NCI-H226 (cell line): ENCODE results near the gene CPNE5.

ENCODE experiments used
- DNase-seq: peaks from one replicate; pipeline ENCODE4 v3.0.0-alpha.2; 2015

The CPNE5 gene

DNA sequence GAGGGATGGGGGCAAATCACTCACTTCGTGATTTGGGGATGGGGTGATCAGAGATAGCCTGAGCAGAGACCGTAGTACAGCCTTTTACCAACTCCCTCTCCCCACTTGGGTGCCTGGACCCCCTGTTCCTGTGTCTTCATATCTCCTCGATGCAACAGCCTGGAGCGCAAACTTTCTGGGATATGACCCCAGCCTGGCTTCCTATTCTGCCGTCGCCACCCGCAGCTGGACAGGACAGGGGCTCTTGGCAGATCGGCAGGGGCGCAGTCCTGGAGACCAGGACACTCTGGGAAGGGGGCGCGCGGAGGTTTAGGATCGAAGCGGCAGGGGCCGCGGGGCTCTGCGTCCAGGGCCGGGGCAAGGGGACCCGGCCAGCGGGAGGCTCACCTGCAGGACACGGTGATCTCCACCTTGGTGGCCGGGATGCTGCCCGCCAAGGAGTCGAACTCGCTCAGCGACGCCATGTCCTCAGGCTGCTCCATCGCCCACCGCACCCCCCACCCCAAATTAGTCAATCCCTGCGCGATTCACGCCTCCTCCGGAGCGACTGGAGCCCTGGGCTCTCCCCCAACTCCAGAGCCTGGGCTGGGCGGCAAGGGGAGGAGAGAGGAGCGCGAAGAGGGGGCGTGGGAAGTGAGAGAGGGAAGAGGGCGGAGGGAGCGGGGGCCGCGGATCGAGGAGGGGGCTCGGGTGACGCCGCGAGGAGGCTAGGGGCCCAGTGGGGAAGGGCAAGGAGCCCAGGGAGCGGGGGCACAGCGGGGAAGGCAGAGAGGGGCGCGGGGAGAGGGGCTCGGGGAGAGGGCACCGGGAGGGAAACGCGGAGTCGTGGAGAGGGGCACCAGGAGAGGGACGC lies at the start of gene CPNE5:
Gene CPNE5, minus strand, starts transcription at position 549 of the 853 bp plus-strand sequence. Its CDS starts 67 bp downstream, at position 482.
- DNase-seq: no peak

DNA sequence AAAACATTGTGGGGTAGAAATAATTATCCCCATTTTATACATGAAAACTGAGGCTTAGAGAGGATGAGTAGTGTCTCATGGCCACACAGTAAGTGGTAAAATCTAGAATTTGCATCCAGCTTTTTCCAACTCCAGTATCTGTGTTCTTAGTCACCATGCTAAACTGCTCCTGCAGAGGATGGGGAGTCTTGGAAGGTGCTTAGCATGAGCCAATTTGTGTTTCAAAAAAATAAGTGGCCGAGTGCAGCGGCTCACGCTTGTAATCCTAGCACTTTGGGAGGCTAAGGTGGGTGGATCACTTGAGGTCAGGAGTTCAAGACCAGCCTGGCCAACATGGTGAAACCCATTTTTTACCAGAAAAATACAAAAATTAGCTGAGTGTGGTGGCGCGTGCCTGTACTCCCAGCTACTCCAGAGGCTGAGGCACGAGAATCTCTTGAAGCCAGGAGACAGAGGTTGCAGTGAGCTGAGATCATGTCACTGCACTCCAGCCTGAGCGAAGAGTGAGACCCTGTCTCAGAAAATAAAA lies 48.9 kb upstream of the CPNE5 start:
- DNase-seq: no peak

DNA sequence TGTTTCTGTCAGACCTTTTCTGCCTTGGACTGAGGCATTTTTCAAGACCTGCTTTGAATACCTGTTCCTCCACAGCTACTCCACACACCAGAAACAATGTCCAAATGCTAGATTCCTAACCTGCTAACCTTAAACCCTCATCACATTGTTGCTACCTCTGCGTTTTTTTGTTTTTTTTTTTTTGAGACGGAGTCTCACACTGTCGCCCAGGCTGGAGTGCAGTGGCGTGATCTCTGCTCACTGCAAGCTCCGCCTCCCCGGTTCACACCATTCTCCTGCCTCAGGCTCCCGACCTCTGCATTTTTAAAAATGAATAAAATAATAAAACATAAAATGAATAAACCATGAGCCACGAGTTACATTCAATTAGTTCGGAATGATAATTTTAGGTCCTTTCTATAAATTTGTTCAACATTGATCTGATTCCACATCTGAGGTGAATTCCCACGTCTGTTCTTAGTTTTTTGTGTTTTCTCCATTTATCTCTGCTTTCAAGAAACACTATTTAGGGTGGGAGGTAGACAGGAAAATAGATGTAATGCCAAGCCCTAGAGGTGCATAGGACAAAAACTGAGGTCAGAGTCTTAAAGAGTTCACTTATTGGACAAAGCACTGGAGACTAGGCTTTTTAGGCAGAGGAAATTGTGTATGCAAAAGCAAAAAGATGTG lies 47.8 kb upstream of the CPNE5 start:
- no peak for DNase-seq

DNA sequence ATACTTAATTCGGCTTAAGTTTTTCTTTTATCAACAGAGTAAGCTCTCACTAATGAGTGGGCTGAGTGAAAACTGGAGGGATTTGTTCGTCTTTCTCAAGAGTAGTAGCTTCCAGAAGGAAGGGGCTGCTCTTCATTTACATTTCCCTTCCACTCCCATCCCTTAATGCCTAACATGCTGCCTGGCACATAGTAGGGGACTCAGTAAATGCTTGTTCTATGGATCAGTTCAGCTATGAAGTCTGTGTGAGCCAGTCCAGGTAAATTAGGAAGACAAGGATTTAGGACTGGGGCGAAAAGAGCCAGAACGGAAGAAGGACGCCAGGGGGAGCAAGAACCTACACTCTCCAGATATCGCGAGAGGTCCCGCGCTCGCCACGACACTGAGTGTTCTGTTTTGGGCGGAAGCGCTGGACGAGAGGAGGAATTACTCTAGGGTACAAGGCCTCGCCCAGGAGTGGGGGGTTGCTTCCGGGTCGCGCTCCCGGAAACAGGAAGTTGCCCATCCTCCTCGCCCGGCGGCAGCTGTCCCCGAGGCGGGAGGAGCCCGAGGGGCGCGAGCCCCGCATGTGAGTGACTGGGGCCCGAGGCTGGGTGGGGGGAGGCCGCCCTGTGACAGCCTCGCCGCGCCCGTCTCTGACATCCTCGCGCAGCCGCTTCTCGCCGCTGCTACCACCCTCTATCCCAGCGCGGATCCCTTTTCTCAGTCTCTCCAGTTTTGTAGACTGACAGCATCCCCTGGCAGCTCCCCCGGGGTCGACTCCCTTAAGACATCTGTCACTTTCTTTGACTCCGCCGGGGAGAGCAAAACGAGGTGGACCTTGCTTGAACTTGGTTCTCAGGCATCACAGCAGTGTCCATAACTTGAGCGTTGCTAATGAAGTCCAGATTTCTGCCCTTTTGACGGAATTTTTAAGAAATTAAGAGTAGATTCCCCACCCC lies 46.5 kb upstream of the CPNE5 start, which contains the start of gene C6orf89:
Gene C6orf89, plus strand, starts transcription at position 492 of the 941 bp plus-strand sequence. CDS start 13,493 bp downstream, outside the sequence.
- DNase-seq: peak; percentile 93

DNA sequence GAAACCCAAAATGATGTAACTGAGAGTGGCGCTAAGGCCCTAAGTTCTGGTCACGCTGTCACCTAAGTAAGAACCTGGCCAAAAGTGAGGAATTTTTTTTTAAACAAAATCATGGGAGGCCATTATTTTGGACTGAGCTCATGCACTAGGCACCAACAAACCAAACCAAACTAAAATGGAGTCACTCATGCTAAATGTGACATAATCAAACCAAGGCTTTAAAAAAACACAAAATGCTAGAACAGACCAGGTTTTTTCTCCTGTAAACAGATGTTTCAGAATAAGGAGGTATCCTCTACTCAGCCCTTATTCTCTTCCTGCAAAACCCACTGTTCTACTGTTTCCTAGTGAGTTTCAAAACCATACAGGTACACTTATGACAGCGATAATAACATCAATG lies 45.4 kb upstream of the CPNE5 start:
- no peak for DNase-seq

DNA sequence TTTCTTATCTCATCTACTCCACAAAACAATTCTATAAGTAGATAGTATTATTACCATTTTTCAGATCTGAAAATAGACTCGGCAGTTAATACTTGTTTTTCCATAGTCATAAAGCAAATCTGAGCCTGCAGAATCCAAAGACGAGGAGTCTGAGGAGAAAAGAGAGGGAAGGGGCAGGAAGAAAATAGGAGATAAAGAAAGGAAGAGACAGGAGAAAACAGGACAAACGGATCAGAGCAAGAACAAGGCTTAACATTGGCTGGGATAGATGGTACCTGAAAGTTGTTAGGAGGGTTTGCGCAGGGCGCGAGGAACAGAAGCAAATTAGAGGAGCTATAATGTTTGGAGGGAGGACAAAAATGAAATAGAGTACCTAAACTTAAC lies 36.0 kb upstream of the CPNE5 start:
- DNase-seq: no peak

DNA sequence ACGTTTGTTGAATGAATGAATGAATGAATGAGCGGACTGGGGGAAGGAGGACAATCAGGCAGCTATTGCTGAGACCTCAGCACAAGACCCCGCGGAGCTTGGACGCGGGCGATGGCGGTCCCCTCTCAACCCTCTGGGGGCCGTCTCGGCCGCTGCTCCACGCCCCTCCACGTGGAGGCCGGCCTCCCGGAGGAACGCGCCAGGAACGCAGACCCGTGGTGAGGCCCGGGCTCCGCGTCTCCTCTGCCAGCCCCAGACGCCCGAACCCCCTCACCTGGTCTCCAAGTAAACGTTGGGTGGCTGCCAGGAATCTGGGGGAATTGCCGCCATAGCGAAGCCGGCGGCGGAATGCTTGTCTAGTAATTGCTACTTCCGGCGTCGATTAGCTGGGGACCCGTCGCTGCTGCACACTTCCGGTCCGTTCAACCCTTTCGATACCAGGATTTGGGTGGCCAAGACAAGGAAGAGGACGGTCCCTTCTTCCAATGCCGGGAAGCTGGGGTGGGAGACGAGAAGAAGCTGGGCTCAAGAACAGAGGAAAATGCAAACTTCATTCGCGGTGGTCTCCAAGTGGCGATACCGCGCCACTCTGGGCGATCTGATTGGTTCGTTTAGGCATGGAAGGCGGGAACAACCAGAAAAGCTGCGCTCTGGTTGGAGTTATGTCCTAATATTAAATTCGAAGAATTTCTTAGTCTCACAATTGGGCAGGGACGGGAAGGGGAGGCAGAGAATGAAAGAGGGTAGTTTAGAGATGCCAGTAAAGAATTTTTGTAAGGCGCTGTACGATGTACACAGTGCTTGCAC lies 35.4 kb upstream of the CPNE5 start, which contains the start of gene PPIL1:
Gene PPIL1, minus strand, starts transcription at position 361 of the 807 bp plus-strand sequence. Its CDS starts 31 bp downstream, at position 330.
- DNase-seq: peak; percentile 81

DNA sequence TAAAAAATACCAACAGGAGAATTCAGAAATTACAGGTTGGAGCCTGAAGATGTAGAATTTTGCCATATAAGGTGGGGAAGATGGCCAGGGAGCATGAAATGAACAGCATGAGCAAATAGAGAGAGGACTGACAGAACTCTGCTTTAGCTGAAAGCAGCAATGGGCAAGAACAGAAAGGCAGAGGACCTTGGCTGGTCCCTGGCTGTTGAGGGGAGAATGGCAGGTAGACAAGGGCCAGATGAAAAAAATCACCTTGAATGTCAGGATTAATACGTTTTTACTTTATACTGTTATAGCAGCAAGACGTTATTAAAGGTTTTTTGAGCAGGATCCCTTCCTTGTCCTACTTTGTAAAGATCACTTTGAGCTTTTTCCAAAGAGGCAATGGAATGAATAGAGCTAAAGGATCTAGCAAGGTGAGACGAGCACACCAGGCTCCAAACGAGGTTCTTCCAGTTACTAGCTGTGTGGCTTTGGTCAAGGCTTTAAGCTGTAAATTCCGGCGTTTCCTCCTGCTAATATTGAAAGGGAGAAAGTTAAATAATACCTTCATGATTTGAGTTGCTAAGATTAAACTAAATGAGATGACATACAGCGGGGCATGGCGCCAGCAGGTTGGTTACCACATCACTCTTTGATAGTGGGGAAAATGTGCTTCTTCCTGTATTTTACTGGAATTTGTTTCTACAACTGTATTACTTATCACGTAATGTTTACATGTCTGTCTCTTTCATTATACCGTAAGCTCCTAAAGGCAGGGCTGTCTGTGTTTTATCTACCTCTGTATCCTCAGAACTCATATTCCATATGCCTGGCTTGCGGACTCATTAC lies 34.6 kb upstream of the CPNE5 start:
- DNase-seq: no peak

DNA sequence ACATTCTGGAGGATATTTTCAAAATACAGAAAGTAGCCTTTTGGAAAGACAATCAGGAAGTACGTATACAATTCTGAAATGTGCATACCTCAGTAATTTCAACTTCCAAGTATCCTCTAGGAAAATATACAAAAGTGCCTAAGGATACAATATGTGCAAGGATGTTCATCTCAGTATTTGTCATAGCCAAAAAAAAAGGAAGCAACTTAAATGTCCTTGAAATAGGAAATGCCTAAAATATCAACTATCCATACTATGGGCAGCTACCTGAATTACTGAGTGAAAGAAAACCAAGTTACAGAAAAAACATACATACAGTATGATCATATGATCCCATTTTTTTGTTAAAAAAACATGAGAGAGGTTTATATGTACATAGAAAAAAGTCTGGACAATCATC lies 33.9 kb upstream of the CPNE5 start:
- DNase-seq: no peak

DNA sequence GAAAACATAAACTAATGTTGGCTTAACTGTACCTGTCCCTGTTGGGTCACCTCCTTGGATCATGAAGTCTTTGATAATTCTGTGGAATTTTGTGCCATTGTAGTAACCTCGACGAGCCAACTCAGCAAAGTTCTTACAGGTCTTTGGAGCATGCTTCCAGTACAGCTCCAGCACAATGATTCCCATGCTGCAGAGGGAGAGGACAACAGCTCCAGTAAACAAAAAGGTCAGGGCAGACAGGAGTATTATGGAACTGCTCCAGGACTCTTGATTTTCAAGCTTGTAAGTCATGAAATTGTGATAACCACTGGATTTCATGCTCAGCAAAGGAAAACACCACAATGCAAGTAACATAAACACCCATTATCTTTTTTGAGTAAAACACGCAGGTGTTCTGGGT lies 32.4 kb upstream of the CPNE5 start:
- no peak for DNase-seq

DNA sequence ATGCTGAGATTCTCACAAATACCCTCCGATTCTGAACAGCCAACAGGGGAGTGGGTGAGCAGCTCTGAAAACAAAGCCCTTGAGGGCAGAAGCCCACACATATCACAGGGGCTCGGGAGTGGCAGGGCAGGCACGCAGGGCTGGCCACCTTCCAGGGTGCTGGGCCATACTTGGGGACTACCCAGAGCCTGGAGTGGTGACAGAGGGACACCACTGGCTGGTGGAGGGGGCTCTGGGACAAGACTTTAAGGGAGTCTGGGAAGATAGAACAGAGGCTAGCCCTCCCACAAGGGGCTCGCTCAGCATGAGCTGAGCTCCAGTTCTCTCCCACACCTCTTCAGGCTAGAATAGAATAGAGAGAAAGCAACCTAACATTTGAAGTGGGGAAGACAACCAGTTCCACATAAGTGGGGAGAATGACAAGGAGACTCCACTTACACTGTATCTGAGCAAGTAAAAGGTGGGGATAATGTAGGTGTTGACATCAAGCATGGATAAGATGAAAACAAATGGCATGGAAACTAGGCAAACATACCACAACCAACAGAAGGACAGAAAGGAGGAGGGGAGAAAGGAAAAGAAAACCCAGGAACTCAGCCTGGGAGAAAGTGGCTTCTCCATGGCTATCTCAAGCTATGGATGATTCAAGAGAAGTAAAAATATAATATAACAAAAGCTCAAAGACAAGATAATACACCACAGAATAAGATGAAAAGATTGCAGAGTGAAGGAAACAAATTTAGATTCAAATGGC lies 28.4 kb upstream of the CPNE5 start:
- DNase-seq: no peak

DNA sequence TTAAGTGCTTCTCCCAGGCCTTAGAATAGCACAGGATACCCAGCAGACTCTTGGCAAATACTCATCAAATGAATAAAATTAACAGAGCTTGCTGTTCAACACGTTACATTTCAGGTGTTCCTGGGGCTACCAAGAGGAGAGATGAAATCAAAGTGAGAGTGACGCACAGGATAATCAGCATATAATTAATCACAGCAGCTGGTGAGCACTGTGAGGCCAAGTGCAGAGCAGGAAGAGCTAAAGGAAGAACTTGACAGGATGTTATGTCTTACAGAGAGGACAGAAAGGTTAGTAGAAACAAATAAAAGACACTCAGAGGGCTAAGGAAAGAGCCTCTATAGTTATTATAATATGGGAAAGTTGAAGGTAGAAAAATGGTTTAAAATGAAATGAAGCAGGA lies 26.6 kb upstream of the CPNE5 start:
- no peak for DNase-seq

DNA sequence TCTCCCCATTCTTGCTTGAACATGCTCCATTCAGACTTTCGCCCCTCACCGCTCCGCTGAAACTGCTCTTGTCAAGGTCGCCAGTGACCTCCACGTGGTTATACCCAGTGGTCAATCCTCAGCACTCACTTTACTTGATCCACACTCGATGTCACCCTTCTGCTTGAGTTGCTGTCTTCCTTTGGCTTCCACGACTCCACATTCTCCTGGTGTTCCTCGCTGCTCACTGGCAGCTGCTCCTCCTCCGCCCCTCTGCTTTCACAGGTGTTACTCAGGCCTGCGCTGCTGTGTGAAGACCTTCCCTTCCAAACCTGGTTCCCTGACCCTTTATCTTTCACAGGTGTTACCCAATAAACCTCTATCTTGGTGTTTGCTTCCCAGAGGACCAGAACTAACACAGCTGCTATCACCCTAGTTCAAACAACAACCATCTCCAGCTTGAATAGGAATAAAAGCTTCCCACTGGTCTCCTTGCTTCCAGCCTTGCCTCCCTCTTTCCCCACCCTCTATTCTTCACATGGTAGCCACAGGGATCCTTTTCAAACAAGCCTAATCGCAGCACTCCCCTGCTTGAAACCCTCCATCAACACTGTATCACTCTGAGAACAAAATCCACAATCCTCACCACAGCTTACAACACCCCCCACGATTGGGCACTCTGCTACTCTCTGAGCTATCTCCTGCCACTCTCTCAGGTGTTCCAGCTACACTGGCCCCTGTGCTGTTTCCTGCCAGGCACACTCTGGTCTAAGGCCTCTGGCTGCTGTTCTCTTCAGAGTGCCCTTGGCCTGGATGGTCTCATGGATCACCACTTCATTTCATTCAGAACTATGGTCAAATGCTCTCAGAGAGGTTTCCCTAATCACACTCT lies 24.7 kb upstream of the CPNE5 start:
- DNase-seq: no peak

DNA sequence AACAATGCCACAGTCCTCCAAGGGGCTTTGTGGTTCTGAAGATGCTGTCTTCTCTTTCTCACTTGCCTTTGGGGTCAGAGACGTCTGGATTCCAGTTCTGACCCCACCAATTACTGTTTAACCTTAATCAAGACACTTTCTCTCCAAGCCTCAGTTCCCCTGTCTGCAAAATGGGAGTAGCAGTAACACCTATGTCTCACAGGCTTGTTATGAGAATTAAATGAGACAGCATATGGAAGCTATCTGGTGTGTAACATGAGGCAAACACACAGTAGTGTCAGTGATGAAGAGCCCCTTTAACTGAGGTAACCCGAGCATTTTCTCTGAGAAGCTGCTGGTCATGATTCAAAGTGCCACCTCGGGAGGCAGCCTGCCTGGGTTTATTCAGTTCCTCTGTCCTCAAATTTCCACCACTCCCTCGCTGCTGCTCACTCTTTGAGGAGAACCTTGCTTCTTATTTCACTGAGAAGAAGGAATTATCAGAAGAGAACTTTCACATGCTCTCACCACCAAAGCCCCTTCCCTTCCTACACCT lies 23.7 kb upstream of the CPNE5 start:
- no peak for DNase-seq

DNA sequence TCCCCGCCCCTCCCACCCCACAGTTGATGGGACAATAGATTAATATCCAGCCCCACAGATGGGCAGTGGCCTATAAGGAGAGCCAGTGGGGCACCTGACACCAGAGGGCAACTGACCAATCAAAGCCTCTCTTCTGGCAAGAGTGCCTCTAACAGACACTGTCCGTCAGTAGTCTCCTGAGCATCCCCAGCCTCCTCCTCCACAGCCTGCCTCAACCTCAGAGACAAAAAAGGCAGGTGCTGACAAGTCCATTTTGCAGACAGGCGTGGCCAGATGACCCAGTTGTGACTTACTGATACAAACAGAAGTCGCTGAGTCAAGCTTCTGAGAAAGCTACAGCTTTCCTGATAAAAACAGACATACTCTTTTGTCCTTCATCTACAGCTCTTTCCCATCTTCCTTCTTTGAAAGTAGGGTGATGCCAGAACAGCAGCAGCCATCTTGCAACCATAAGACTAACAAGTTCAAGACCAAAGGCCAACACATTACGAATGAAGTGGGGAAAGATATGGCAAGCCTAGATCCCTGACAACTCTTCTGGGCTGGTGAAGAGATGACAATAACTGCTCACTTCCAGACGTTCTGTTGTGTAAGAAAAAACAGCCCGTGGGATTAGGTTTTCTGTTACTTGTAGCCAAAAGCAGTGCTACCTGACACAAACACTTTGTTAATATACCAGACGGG lies 23.1 kb upstream of the CPNE5 start:
- DNase-seq: no peak

DNA sequence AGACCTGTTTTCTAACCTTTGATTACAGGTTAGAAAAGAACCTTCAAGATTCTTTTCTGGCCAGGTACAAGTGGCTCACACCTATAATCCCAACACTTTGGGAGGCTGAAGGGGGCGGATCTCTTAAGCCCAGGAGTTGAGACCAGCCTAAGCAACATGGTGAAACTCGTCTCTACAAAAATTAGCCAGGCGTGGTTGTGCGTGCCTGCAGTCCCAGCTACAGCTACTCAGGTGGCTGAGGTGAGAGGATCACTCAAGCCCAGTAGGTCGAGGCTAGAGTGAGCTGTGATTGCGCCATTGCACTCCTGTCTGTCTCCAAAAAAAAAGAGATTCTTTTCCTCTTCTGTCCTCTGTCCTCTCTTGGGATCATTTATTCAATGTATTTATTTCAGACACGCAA lies 20.9 kb upstream of the CPNE5 start:
- DNase-seq: no peak

DNA sequence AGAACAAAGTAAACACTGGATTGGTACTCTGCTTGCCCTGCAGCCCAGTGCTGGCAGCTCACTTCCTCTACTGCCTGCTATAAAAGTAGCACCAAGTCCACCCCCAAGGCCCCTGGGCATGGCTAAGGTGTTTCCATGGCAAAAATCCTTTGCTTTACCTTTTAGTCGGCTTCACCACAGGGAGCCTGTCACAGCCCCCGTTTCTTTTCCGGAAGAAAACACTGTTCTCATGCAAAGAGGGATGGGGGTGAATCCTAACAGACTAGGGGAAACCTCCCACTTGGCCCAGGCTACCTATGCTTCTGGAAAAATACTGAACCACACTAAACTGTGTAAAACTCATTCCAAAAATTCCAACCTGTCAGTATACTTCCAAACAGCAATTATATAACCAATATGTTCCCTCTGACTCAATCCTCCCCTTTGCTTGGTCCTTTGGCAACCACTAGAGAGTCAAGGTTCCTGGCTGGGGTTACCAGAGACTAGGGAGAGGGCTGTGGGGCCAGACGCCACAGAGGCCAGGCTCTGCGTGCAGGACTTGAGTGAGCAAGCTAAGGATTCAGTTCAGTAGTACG lies 19.2 kb upstream of the CPNE5 start:
- DNase-seq: peak; percentile 93

DNA sequence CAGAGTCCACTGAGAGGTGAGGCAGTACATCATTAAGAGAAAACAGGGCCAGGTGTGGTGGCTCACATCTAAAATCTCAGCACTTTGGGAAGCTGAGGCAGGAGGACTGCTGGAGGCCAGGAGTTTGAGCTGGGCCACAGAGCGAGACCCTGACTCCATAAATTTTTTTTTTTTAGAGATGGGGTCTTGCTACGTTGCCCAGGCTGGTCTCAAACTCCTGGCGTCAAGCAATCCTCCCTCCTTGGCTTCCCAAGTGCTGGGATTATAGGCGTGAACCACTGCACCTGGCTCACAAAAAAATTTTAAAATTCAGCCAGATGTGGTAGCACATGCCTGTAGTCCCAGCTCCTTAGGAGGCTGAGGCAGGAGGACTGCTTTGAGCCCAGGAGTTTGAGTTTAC lies 18.1 kb upstream of the CPNE5 start:
- no peak for DNase-seq
